HG02852 (cell line): ENCODE data around the gene ATCAY.
"Not testable (repeated sequence)": the region's sequence is repeated elsewhere in the genome, so short reads cannot be mapped to it uniquely, and the experiment has no call there.

ENCODE experiments used
- ATAC-seq: cut with Tn5 transposase; IDR thresholded peaks from one replicate; pipeline ENCODE4 v1.9.1; 2021; ENCODE audit warnings: mild to moderate bottlenecking, moderate library complexity; ENCODE audit not compliant: unreplicated experiment

ATCAY gene

GRCh38 chr19:3899531-3900294 lies 19.2 kb downstream of the ATCAY start:
- no peak for ATAC-seq

- no peak for ATAC-seq
These were observed 22.0 kb downstream of the ATCAY start for GRCh38 chr19:3902317-3902973.

GRCh38 chr19:3904233-3904632 lies 23.7 kb downstream of the ATCAY start:
- no peak for ATAC-seq

GRCh38 chr19:3907626-3908265 lies 27.3 kb downstream of the ATCAY start:
- ATAC-seq, result no peak

GRCh38 chr19:3908266-3909054 lies 28.0 kb downstream of the ATCAY start:
- ATAC-seq, result no peak

GRCh38 chr19:3910105-3910504 lies 29.6 kb downstream of the ATCAY start:
- ATAC-seq, result no peak

- ATAC-seq, result no peak
These were observed 33.7 kb downstream of the ATCAY start for GRCh38 chr19:3914199-3914598.

- no peak for ATAC-seq
These were observed 35.5 kb downstream of the ATCAY start for GRCh38 chr19:3916033-3916432.

- no peak for ATAC-seq
These were observed 39.3 kb downstream of the ATCAY start for GRCh38 chr19:3919793-3920192.

- ATAC-seq, result no peak
These were observed 42.7 kb downstream of the ATCAY start for GRCh38 chr19:3923096-3923758.

- no peak for ATAC-seq
These were observed 43.4 kb downstream of the ATCAY start for GRCh38 chr19:3923912-3924311.

GRCh38 chr19:3931041-3931440 lies 50.6 kb downstream of the ATCAY start:
- ATAC-seq, result no peak

- ATAC-seq, result no peak
These were observed 52.7 kb downstream of the ATCAY start, which contains the start of gene NMRK2 for GRCh38 chr19:3932931-3933810. NMRK2 (plus strand) TSS chr19:3933069; CDS start chr19:3933672, 603 bp downstream.

GRCh38 chr19:3936506-3937442 lies 56.3 kb downstream of the ATCAY start:
- no peak for ATAC-seq

GRCh38 chr19:3938300-3938950 lies 57.9 kb downstream of the ATCAY start:
- ATAC-seq, result not testable (repeated sequence)

- ATAC-seq, result no peak
These were observed 62.4 kb downstream of the ATCAY start for GRCh38 chr19:3942790-3943409.

- ATAC-seq, result no peak
These were observed 63.7 kb downstream of the ATCAY start for GRCh38 chr19:3944018-3944721.
